ENCODE measurements around the gene AP5M1. TPM values are rescaled to one million over a fixed set of nuclear protein-coding genes. Genes with fewer than 3 reads are reported as not detected.
A peak's percentile ranks its signal among the peaks of the same experiment; 100 is the strongest.
"Not testable (repeated sequence)": the region's sequence is repeated elsewhere in the genome, so short reads cannot be mapped to it uniquely, and the experiment has no call there.

Gene AP5M1
- total RNA-seq, 2 donors from 2014 or later, result 27.3 to 50.9 TPM

GRCh38 chr14:57299511-57299910, 30.7 kb downstream of the AP5M1 start:
- H3K27me3 Mint-ChIP-seq, result peaks cover 4% of the 10 kb centered on the region in 2 donors
- H3K4me3 Mint-ChIP-seq, result no peak overlapping the region
- H3K4me1 Mint-ChIP-seq (ENCODE audit: low read depth in 2 of 2), result no peaks in the 10 kb centered on the region
- ATAC-seq, result no peak
- H3K27ac Mint-ChIP-seq, result no peak overlapping the region
- DNase-seq (ENCODE audit: low spot score), result no peak
- no peaks in the 10 kb centered on the region for H3K9me3 Mint-ChIP-seq
- no peaks in the 10 kb centered on the region for H3K36me3 Mint-ChIP-seq

GRCh38 chr14:57302883-57303282, 34.1 kb downstream of the AP5M1 start:
- no peaks in the 10 kb centered on the region for H3K36me3 Mint-ChIP-seq
- H3K4me1 Mint-ChIP-seq (ENCODE audit: low read depth in 2 of 2), result no peaks in the 10 kb centered on the region
- no peak overlapping the region for H3K27ac Mint-ChIP-seq
- peaks cover 14 to 20% of the 10 kb centered on the region in 2 donors for H3K27me3 Mint-ChIP-seq
- no peak overlapping the region for H3K4me3 Mint-ChIP-seq
- H3K9me3 Mint-ChIP-seq, result no peaks in the 10 kb centered on the region
- no peak for DNase-seq (ENCODE audit: low spot score)
- no peak for ATAC-seq

GRCh38 chr14:57314396-57315089, 45.8 kb downstream of the AP5M1 start:
- Mint-ChIP-seq H3K4me1 (ENCODE audit: low read depth in 2 of 2) (peaks cover 0 to 4% of the 10 kb centered on the region in 2 donors), H3K4me3 (no peak overlapping the region), H3K27me3 (peaks cover 5 to 17% of the 10 kb centered on the region in 2 donors), H3K36me3 (peaks cover 5% of the 10 kb centered on the region), H3K27ac (peak overlapping the region; percentile 18 to 86), H3K9me3 (no peaks in the 10 kb centered on the region)
- ATAC-seq (no peak), DNase-seq (ENCODE audit: low spot score) (no peak)

- Mint-ChIP-seq H3K4me1 (ENCODE audit: low read depth in 2 of 2) (peaks cover 0 to 4% of the 10 kb centered on the region in 2 donors), H3K27ac (no peak overlapping the region), H3K9me3 (no peaks in the 10 kb centered on the region), H3K4me3 (no peak overlapping the region), H3K27me3 (peaks cover 5 to 17% of the 10 kb centered on the region in 2 donors), H3K36me3 (peaks cover 5% of the 10 kb centered on the region)
- peak; percentile 59 to 65 for ATAC-seq
- DNase-seq (ENCODE audit: low spot score), result peak; percentile 77
These were observed 48.6 kb downstream of the AP5M1 start for GRCh38 chr14:57317248-57317833.

GRCh38 chr14:57319636-57320192, 50.9 kb downstream of the AP5M1 start:
- no peak overlapping the region for H3K27ac Mint-ChIP-seq
- ATAC-seq (no peak), DNase-seq (ENCODE audit: low spot score) (no peak)
- no peak overlapping the region for H3K4me3 Mint-ChIP-seq
- peaks cover 7 to 12% of the 10 kb centered on the region in 2 donors for H3K27me3 Mint-ChIP-seq
- H3K36me3 Mint-ChIP-seq, result no peaks in the 10 kb centered on the region
- no peaks in the 10 kb centered on the region for H3K4me1 Mint-ChIP-seq (ENCODE audit: low read depth in 2 of 2)
- H3K9me3 Mint-ChIP-seq, result no peaks in the 10 kb centered on the region

- DNase-seq (ENCODE audit: low spot score), result no peak
These were observed 55.0 kb downstream of the AP5M1 start for GRCh38 chr14:57323721-57324120.

GRCh38 chr14:57326253-57326652, 57.5 kb downstream of the AP5M1 start:
- Mint-ChIP-seq H3K36me3 (no peaks in the 10 kb centered on the region), H3K4me3 (no peak overlapping the region), H3K9me3 (no peaks in the 10 kb centered on the region), H3K27ac (no peak overlapping the region), H3K27me3 (peaks cover 0 to 9% of the 10 kb centered on the region in 2 donors), H3K4me1 (ENCODE audit: low read depth in 2 of 2) (no peaks in the 10 kb centered on the region)
- no peak for ATAC-seq
- no peak for DNase-seq (ENCODE audit: low spot score)

More at GRCh38 chr14:57323721-57324120, 55.0 kb downstream of the AP5M1 start:
- Mint-ChIP-seq H3K4me1 (ENCODE audit: low read depth in 2 of 2) (no peaks in the 10 kb centered on the region), H3K36me3 (no peaks in the 10 kb centered on the region), H3K27ac (no peak overlapping the region), H3K4me3 (no peak overlapping the region), H3K27me3 (peaks cover 2 to 9% of the 10 kb centered on the region in 2 donors), H3K9me3 (no peaks in the 10 kb centered on the region)
- ATAC-seq, result no peak

GRCh38 chr14:57329833-57330232, 61.1 kb downstream of the AP5M1 start:
- peaks cover 5% of the 10 kb centered on the region for H3K36me3 Mint-ChIP-seq
- ATAC-seq, result no peak
- peaks cover 0 to 4% of the 10 kb centered on the region in 2 donors for H3K27me3 Mint-ChIP-seq
- no peak overlapping the region for H3K27ac Mint-ChIP-seq
- DNase-seq (ENCODE audit: low spot score), result no peak
- no peak overlapping the region for H3K4me3 Mint-ChIP-seq
- no peaks in the 10 kb centered on the region for H3K4me1 Mint-ChIP-seq (ENCODE audit: low read depth in 2 of 2)
- peaks cover 5% of the 10 kb centered on the region for H3K9me3 Mint-ChIP-seq

GRCh38 chr14:57332475-57332874, 63.7 kb downstream of the AP5M1 start:
- ATAC-seq; H3K9me3 Mint-ChIP-seq; H3K27ac Mint-ChIP-seq; H3K4me3 Mint-ChIP-seq; H3K4me1 Mint-ChIP-seq (ENCODE audit: low read depth in 2 of 2); H3K27me3 Mint-ChIP-seq; DNase-seq (ENCODE audit: low spot score); H3K36me3 Mint-ChIP-seq: not testable (repeated sequence)

GRCh38 chr14:57333726-57334125, 65.0 kb downstream of the AP5M1 start:
- H3K27ac Mint-ChIP-seq; H3K27me3 Mint-ChIP-seq; H3K9me3 Mint-ChIP-seq; ATAC-seq; H3K36me3 Mint-ChIP-seq; H3K4me3 Mint-ChIP-seq; DNase-seq (ENCODE audit: low spot score); H3K4me1 Mint-ChIP-seq (ENCODE audit: low read depth in 2 of 2): not testable (repeated sequence)

- not testable (repeated sequence) for H3K27ac Mint-ChIP-seq; H3K4me3 Mint-ChIP-seq; H3K36me3 Mint-ChIP-seq; ATAC-seq; H3K4me1 Mint-ChIP-seq (ENCODE audit: low read depth in 2 of 2); H3K27me3 Mint-ChIP-seq; H3K9me3 Mint-ChIP-seq; DNase-seq (ENCODE audit: low spot score)
These were observed 75.0 kb downstream of the AP5M1 start for GRCh38 chr14:57343545-57344297.

- Mint-ChIP-seq H3K36me3 (no peaks in the 10 kb centered on the region), H3K27ac (no peak overlapping the region), H3K4me3 (no peak overlapping the region), H3K27me3 (peaks cover 7 to 9% of the 10 kb centered on the region in 2 donors), H3K9me3 (no peaks in the 10 kb centered on the region), H3K4me1 (ENCODE audit: low read depth in 2 of 2) (no peaks in the 10 kb centered on the region)
- no peak for ATAC-seq
- no peak for DNase-seq (ENCODE audit: low spot score)
These were observed 76.3 kb downstream of the AP5M1 start for GRCh38 chr14:57345106-57345505.

GRCh38 chr14:57346741-57347140, 78.0 kb downstream of the AP5M1 start:
- H3K9me3 Mint-ChIP-seq, result no peaks in the 10 kb centered on the region
- peaks cover 7 to 11% of the 10 kb centered on the region in 2 donors for H3K27me3 Mint-ChIP-seq

More at GRCh38 chr14:57346741-57347140, 78.0 kb downstream of the AP5M1 start:
- Mint-ChIP-seq H3K36me3 (no peaks in the 10 kb centered on the region), H3K4me1 (ENCODE audit: low read depth in 2 of 2) (no peaks in the 10 kb centered on the region), H3K27ac (no peak overlapping the region), H3K4me3 (no peak overlapping the region)
- ATAC-seq (no peak), DNase-seq (ENCODE audit: low spot score) (no peak)
